HK-2 (cell line): Measurements from ENCODE around the gene EVPLL.
"Not testable (repeated sequence)": the region's sequence is repeated elsewhere in the genome, so short reads cannot be mapped to it uniquely, and the experiment has no call there.

Experiments used
- DNase-seq: peaks from one replicate; pipeline ENCODE4 v3.0.0-alpha.2; 2018; ENCODE audit not compliant: unreplicated experiment

Gene EVPLL

DNA sequence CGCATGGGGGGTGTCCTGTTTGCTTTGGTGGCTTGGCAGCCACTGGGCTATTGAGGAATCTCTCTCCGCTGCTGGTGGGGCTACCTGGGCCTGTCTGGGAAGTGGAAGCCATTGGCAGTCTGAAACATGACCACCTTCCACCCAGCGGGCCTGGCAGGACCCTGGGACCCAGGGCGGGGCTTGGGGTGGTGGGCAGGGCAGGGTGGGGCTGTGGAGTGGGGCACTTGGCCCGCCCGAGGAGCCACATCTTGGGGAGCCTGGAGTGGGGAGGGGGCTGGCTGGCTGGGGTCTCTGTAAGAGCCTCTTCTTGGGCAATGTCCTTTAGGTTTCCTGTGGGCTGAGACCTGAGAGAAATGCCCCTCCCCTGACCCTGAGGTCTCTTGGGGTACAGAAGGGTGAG lies 48.0 kb downstream of the EVPLL start:
- not testable (repeated sequence) for DNase-seq

DNA sequence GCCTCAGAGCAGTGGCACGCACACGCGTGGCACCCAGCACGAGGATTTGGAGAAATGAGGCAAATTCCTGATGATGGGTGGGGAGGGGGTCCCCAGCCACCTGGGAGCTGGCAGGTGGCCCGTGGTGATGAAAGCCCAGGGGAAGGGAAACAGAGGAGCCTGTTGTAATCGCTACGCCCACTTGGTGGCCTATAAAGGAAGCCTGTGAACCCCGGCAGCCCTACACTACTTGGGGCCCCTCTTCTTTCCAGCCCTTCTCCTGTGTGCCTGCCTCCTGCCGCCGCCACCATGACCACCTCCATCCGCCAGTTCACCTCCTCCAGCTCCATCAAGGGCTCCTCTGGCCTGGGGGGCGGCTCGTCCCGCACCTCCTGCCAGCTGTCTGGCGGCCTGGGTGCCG lies 49.1 kb downstream of the EVPLL start:
- DNase-seq, result not testable (repeated sequence)

DNA sequence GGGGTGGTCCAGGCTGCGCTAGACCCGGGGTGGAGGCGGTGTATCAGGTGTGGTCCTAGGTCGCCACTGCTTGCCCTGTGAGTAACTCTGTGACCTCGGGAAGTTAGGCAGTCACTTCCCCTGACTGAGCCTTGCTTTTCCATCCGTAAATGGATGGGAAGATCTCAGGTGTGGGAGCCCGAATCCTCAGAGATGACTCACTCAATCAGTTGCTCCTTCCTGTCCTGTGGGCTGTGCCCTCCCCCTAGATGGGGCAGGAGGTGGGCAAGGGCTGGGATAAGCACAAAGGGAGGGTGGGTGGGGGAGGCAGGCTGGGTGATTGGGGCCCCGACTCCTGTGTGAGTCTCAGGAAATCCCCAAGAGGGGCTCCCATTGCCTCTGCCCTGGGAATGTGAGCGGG lies 54.6 kb downstream of the EVPLL start:
- DNase-seq, result not testable (repeated sequence)
